HG02642 (cell line): ENCODE results near the gene C2orf15.
"Not testable (repeated sequence)": the region's sequence is repeated elsewhere in the genome, so short reads cannot be mapped to it uniquely, and the experiment has no call there.

Source experiments
- ATAC-seq: cut with Tn5 transposase; IDR thresholded peaks from one replicate; pipeline ENCODE4 v1.9.1; 2021; ENCODE audit warnings: mild to moderate bottlenecking; ENCODE audit not compliant: unreplicated experiment, poor library complexity

Gene C2orf15

GRCh38 chr2:99159594-99159993 is 18.1 kb downstream of the C2orf15 start:
- no peak for ATAC-seq

- no peak for ATAC-seq
Observed at GRCh38 chr2:99166218-99166617, 24.7 kb downstream of the C2orf15 start.

GRCh38 chr2:99169534-99169933 is 28.0 kb downstream of the C2orf15 start:
- ATAC-seq: no peak

GRCh38 chr2:99171377-99172140 is 30.1 kb downstream of the C2orf15 start:
- ATAC-seq: no peak

- ATAC-seq: peak; percentile 96
Observed at GRCh38 chr2:99180755-99181623, 39.5 kb downstream of the C2orf15 start, which contains the start of the genes MITD1 and MRPL30. MITD1 (minus strand) TSS chr2:99181058; CDS start chr2:99180981, 77 bp downstream. MRPL30 (plus strand) TSS chr2:99181184; CDS start chr2:99186204, 5,020 bp downstream.

DNA sequence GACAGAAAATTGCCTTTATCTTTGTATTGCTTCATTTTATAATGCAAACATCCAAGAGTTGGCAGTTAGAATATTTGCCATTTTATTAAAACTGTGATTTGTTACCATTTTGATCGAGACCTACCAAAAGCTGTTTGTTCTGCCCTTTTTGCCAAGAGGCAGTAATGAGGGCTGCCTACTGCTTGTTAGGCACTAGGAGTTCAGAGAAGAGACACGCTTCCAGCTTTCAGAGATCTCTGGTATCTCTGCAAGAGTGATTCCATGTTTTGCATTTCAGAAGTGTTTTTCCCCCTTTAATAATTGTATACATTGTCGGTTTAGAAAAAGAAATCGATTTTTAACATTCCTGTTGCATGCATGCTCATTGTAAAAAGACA is 40.1 kb downstream of the C2orf15 start:
- no peak for ATAC-seq

- ATAC-seq: no peak
Observed at GRCh38 chr2:99183025-99183424, 41.5 kb downstream of the C2orf15 start.

DNA sequence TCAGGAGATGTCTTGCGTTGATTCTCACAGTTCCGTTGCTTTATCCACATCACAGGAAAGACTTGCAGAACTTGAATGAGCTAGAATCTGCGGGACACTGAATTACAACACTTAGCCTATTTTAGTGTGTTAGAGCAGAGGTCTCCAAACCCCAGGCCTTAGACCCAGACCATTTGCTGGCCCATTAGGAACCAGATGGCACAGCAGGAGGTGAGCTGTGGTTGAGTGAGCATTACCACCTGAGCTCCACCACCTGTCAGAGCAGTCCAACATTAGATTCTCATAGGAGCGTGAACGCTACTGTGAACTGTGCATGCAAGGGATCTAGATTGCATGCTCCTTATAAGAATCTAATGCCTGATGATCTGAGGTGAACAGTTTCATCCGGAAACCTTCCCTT is 43.3 kb downstream of the C2orf15 start:
- no peak for ATAC-seq

DNA sequence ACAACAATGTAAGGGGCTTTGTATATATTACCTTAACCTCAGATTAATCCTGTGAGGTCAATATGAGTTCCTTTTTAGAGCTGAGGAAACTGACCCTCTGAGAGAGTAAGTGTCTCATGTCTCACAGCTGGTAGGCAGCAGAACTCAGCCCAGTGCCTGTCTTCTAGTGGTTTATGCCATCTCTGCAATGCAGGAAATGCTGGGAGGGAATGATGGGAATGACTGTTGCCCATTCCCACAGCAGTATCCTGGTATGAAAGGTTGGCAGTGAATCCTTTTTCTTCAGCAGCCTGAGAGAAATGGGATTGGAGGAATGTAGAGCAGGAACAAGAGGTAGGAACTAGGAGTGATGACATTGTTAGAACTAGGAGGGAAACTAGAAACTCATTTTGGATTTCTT is 45.5 kb downstream of the C2orf15 start:
- ATAC-seq: no peak

DNA sequence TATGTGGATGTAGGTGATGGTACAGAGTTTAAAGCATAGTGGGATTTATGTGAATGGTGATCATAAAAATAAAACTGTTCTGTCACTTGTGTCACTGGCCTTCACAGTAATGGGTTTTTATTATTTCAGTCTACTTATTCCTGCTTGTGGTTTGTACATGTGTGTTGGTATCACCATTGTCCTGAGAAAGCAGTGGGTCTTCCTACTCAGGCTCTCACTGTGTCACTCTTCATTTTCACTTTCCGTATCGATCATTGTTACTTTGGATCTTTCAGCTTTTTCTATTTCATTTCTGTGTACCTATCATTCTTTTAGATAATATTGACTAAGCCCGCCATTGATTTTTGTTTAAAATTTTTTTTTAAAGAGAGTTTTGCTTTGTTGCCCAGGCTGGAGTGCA is 46.9 kb downstream of the C2orf15 start:
- ATAC-seq: no peak

- ATAC-seq: no peak
Observed at GRCh38 chr2:99190548-99190947, 49.0 kb downstream of the C2orf15 start.

GRCh38 chr2:99192364-99192763 is 50.9 kb downstream of the C2orf15 start:
- not testable (repeated sequence) for ATAC-seq

DNA sequence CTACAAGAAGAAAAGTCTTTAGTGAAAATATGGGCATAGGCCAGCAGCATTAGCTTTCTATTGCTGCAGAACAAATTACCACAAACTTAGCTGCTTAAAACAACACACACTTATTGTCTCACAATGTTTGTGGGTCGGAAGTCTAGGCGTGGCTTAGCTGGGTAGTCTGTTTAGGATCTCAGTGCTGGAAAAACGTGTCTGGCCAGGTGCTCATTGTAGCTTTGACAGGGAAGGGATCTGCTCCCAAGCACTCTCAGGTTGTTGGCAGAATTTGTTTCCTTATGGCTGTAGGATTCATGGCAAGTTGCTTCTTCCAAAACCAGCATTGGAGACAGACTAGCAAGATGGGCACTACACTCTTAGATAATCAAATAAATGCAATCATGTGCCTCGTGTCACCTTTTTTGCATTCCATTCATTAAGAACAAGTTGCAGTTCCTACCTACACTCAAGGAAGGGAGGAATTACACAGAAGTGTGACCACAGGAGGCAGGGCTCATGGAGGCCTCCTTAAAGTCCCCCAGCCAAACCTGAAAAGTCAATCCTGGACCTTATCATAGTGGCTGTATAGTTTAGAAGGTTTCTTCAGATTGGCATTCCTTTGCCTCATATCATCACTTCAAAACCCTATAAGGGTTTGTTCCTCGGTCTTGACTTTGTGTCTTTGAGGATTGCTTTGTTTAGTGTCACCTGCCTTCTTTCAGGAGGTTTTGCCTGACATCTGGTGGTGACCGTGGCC is 56.8 kb downstream of the C2orf15 start:
- ATAC-seq: no peak

- ATAC-seq: no peak
Observed at GRCh38 chr2:99200076-99200800, 58.7 kb downstream of the C2orf15 start.
